ENCODE data around the gene NDFIP2. TPM values are rescaled to one million over a fixed set of nuclear protein-coding genes. Genes with fewer than 3 reads are reported as not detected.

NDFIP2 gene
- total RNA-seq, 4 donors from 2014 or later, result 21.8 to 47.8 (median 31.9) TPM

GRCh38 chr13:79581870-79582315 is 100.9 kb downstream of the NDFIP2 start:
- intact Hi-C loops (cut with DNase I; ENCODE audit: low total_unique reads), result no loop called here
- Histone ChIP-seq H3K4me3 (no peak overlapping the region), H3K9me3 (no peaks in the 10 kb centered on the region), H3K27me3 (no peaks in the 10 kb centered on the region), H3K36me3 (no peaks in the 10 kb centered on the region), H3K4me1 (no peaks in the 10 kb centered on the region), H3K27ac (no peak overlapping the region)
- in situ Hi-C loops (cut with MboI; ENCODE audit: low sequenced_read_pairs in 4 of 4), result no loop called here
- TF ChIP-seq POLR2A (IDR thresholded peaks at IDR 0.05) (no peak), CTCF (IDR thresholded peaks at IDR 0.05 in 4 of 5, conservative IDR thresholded peaks at IDR 0.05 in 1 of 5) (no peak)
- peak in 1 of 2 donors; percentile 16 for DNase-seq
- ATAC-seq, result no peak

- Histone ChIP-seq H3K4me1 (no peaks in the 10 kb centered on the region), H3K27ac (no peak overlapping the region), H3K9me3 (no peaks in the 10 kb centered on the region), H3K27me3 (no peaks in the 10 kb centered on the region), H3K4me3 (no peak overlapping the region), H3K36me3 (no peaks in the 10 kb centered on the region)
- intact Hi-C loops (cut with DNase I; ENCODE audit: low total_unique reads) (no loop called here), in situ Hi-C loops (cut with MboI; ENCODE audit: low sequenced_read_pairs in 4 of 4) (no loop called here)
- ATAC-seq (no peak), DNase-seq (no peak)
- TF ChIP-seq POLR2A (IDR thresholded peaks at IDR 0.05) (no peak), CTCF (IDR thresholded peaks at IDR 0.05 in 4 of 5, conservative IDR thresholded peaks at IDR 0.05 in 1 of 5) (no peak)
Measured at GRCh38 chr13:79582896-79583295, 101.9 kb downstream of the NDFIP2 start.

GRCh38 chr13:79585033-79585432 is 104.1 kb downstream of the NDFIP2 start:
- Histone ChIP-seq H3K9me3 (no peaks in the 10 kb centered on the region), H3K27ac (no peak overlapping the region), H3K4me3 (no peak overlapping the region), H3K27me3 (no peaks in the 10 kb centered on the region), H3K4me1 (no peaks in the 10 kb centered on the region), H3K36me3 (no peaks in the 10 kb centered on the region)
- ATAC-seq, result no peak
- in situ Hi-C loops (cut with MboI; ENCODE audit: low sequenced_read_pairs in 4 of 4), result no loop called here
- intact Hi-C loops (cut with DNase I; ENCODE audit: low total_unique reads), result no loop called here
- no peak for TF ChIP-seq CTCF (IDR thresholded peaks at IDR 0.05 in 4 of 5, conservative IDR thresholded peaks at IDR 0.05 in 1 of 5)
- TF ChIP-seq POLR2A (IDR thresholded peaks at IDR 0.05), result no peak
- DNase-seq, result no peak

- Histone ChIP-seq H3K36me3 (no peaks in the 10 kb centered on the region), H3K27ac (no peak overlapping the region), H3K4me3 (no peak overlapping the region), H3K27me3 (no peaks in the 10 kb centered on the region), H3K9me3 (no peaks in the 10 kb centered on the region), H3K4me1 (no peaks in the 10 kb centered on the region)
- intact Hi-C loops (cut with DNase I; ENCODE audit: low total_unique reads), result no loop called here
- in situ Hi-C loops (cut with MboI; ENCODE audit: low sequenced_read_pairs in 4 of 4), result no loop called here
- ATAC-seq, result no peak
- TF ChIP-seq CTCF (IDR thresholded peaks at IDR 0.05 in 4 of 5, conservative IDR thresholded peaks at IDR 0.05 in 1 of 5), result no peak
- no peak for DNase-seq
Measured at GRCh38 chr13:79589603-79590393, 108.8 kb downstream of the NDFIP2 start.

- Histone ChIP-seq H3K4me3 (no peak overlapping the region), H3K9me3 (no peaks in the 10 kb centered on the region), H3K4me1 (no peaks in the 10 kb centered on the region), H3K27ac (no peak overlapping the region), H3K36me3 (no peaks in the 10 kb centered on the region), H3K27me3 (no peaks in the 10 kb centered on the region)
- intact Hi-C loops (cut with DNase I; ENCODE audit: low total_unique reads), result no loop called here
- in situ Hi-C loops (cut with MboI; ENCODE audit: low sequenced_read_pairs in 4 of 4), result no loop called here
- TF ChIP-seq CTCF (IDR thresholded peaks at IDR 0.05 in 4 of 5, conservative IDR thresholded peaks at IDR 0.05 in 1 of 5), result no peak
- ATAC-seq, result no peak
- DNase-seq, result no peak
Measured at GRCh38 chr13:79590394-79590676, 109.4 kb downstream of the NDFIP2 start.
